Chondrocyte (in vitro differentiated cells): ENCODE measurements around the gene NTSR1. TPM values are rescaled to one million over a fixed set of nuclear protein-coding genes. Genes with fewer than 3 reads are reported as not detected.

ENCODE experiments used
- DNase-seq: peaks from one replicate; pipeline ENCODE4 v3.0.0; 2021; ENCODE audit warnings: mixed read lengths, low spot score
- H3K27ac Mint-ChIP-seq: one replicate; pipeline ENCODE4 v1.8.0; 2021; ENCODE audit warnings: mild to moderate bottlenecking, moderate library complexity, mixed read lengths; ENCODE audit not compliant: unreplicated experiment
- H3K27me3 Mint-ChIP-seq: 2 replicates; pipeline ENCODE4 v1.8.0; 2021; ENCODE audit warnings: low read depth, mixed read lengths
- H3K36me3 Mint-ChIP-seq: 2 replicates; pipeline ENCODE4 v1.8.0; 2021; ENCODE audit warnings: low read depth, mixed read lengths
- H3K4me1 Mint-ChIP-seq: 2 replicates; pipeline ENCODE4 v1.8.0; 2021; ENCODE audit warnings: low read depth, mild to moderate bottlenecking, mixed read lengths
- H3K4me3 Mint-ChIP-seq: one replicate; pipeline ENCODE4 v1.8.0; 2021; ENCODE audit warnings: mild to moderate bottlenecking, moderate library complexity, mixed read lengths; ENCODE audit not compliant: unreplicated experiment
- H3K9me3 Mint-ChIP-seq: 2 replicates; pipeline ENCODE4 v1.8.0; 2021; ENCODE audit warnings: low read depth, mixed read lengths
- CTCF ChIP-seq: fragments of 200-600 bp; sonication (generic); IDR thresholded peaks from 2 replicates; pipeline ENCODE4 v1.5.0; 2021; ENCODE audit warnings: antibody characterized with exemption, mild to moderate bottlenecking, moderate library complexity
- total RNA-seq: library from RNA; stranded (reverse); gene quantifications from 3 replicates; pipeline ENCODE4 v1.2.1, GENCODE V29; 2021

The NTSR1 gene
- total RNA-seq, 1 donor from 2014 or later = not detected

- peaks cover 40% of the 10 kb centered on the region for H3K27me3 Mint-ChIP-seq
- DNase-seq = peak; percentile 81
- no peak overlapping the region for H3K4me3 Mint-ChIP-seq
- peaks cover 22% of the 10 kb centered on the region for H3K9me3 Mint-ChIP-seq
- no peak for TF ChIP-seq CTCF
- no peak overlapping the region for H3K27ac Mint-ChIP-seq
- peaks cover 7% of the 10 kb centered on the region for H3K36me3 Mint-ChIP-seq
- no peaks in the 10 kb centered on the region for H3K4me1 Mint-ChIP-seq
These were observed 15.3 kb downstream of the NTSR1 start for GRCh38 chr20:62723768-62724450.

- Mint-ChIP-seq H3K27ac (no peak overlapping the region), H3K4me1 (no peaks in the 10 kb centered on the region), H3K9me3 (peaks cover 17% of the 10 kb centered on the region), H3K27me3 (peaks cover 38% of the 10 kb centered on the region), H3K36me3 (peaks cover 7% of the 10 kb centered on the region), H3K4me3 (no peak overlapping the region)
- no peak for TF ChIP-seq CTCF
- DNase-seq = peak; percentile 71
These were observed 16.3 kb downstream of the NTSR1 start for GRCh38 chr20:62724692-62725595.

- peaks cover 8% of the 10 kb centered on the region for H3K36me3 Mint-ChIP-seq
These were observed 17.1 kb downstream of the NTSR1 start for GRCh38 chr20:62725596-62726268.

GRCh38 chr20:62726276-62726675 is 17.6 kb downstream of the NTSR1 start:
- Mint-ChIP-seq H3K4me1 (no peaks in the 10 kb centered on the region), H3K27ac (no peak overlapping the region), H3K27me3 (peaks cover 48% of the 10 kb centered on the region), H3K4me3 (no peak overlapping the region), H3K36me3 (peaks cover 9% of the 10 kb centered on the region), H3K9me3 (peaks cover 7% of the 10 kb centered on the region)
- DNase-seq = no peak
- no peak for TF ChIP-seq CTCF

More at GRCh38 chr20:62725596-62726268, 17.1 kb downstream of the NTSR1 start:
- Mint-ChIP-seq H3K9me3 (peaks cover 10% of the 10 kb centered on the region), H3K4me1 (no peaks in the 10 kb centered on the region), H3K27ac (no peak overlapping the region), H3K4me3 (no peak overlapping the region), H3K27me3 (peaks cover 46% of the 10 kb centered on the region)
- no peak for TF ChIP-seq CTCF
- no peak for DNase-seq
